Stimulated activated CD4-positive, alpha-beta T cell treated with anti-CD3 and anti-CD28 coated beads, Interleukin-12 subunit alpha, Interleukin-12 subunit beta, amount 100 ng/mL, for 48 hours (primary cell): Measurements from ENCODE around the gene TFCP2.

ENCODE experiments used
- DNase-seq, 3 donors: peaks; one replicate each; pipeline ENCODE4 v3.0.0-alpha.2; 2020; ENCODE audit warnings: low read depth in 2 of 3, low spot score in 1 of 3

The TFCP2 gene

DNA sequence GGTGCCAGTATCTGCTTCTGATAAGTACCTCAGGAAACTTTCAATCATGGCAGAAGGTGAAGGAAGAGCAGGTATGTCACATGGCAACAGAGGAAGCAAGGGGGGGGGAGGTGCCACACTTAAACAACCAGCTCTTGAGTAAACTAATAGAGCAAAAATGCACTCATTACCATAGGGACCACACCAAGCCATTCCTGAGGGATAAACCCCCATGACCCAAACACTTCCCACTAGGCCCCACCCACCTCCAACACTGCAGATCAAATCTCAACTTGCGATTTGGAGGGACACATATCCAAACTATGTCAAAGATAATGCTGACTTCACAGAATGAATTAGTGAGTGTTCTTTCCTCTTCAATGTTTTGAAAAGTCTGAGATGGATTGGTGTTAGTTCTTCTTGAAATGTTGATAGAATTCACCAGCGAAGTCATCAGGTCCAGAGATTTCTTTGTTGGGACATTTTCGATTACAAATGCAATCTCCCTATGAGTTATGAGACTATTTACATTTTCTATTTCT is 16.6 kb downstream of the TFCP2 start:
- DNase-seq, result no peak

DNA sequence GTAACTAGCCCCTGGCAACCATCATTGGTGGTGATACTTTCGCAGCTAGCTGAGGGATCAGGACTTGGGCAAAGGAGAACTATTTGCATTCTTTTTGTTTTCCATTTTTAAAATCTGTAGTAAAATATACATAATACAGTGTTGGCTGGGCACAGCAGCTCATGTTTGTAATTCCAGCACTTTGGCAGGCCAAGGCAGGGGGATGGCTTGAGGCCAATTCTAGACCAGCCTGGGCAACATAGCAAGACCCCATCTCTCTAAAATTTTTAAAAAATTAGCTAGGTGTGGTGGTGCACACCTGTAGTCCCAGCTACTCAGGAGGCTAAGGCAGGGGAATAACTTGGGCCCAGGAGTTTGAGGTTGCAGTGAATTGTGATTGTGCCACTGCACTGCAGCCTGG is 20.0 kb downstream of the TFCP2 start:
- no peak for DNase-seq

GRCh38 chr12:51150777-51151176 is 22.2 kb downstream of the TFCP2 start:
- DNase-seq, result no peak

GRCh38 chr12:51147309-51147708 is 25.6 kb downstream of the TFCP2 start:
- no peak for DNase-seq

DNA sequence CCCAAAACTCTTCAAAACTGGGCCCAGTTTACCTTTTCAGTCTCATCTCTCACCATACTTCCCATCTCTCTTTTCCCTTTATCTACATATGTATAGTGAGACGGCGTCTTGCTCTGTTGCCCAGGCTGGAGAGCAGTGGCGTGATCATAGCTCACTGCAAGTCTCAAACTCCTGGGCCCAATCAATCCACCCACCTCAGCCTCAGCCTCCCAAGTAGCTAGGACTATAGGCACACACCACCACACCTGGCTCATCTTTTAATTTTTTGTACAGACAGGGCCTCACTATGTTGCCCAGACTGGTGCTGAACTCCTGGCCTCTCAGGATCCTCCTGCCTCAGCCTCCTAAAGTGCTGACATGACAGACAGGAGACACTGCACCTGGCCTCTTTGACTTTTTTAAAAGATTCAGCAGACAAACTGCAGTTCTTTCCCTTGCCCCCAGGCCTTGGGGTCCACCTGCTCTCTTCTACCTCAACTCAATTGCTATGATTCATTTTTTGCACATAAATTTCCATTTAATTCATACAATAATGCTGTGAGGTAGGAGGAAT is 33.6 kb downstream of the TFCP2 start:
- no peak for DNase-seq

DNA sequence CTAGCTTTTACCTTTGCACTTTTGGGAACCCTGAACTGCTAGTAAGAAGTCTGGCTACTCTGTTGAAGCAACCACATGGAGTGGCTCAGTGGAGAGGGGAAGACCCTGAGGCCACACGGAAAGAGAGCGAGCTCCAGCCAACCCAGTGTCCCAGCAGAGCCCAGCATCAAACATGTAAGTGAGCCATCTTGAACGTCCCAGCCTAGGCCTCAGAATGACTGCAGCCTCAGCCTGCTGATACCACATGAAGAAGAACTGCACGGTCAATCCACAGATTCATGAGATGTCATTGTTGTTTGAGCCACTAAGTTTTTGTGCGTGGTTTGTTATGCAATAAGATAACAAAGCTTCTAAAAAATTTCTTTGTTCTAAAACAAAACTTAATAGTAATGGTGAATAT is 40.2 kb downstream of the TFCP2 start:
- DNase-seq, result no peak

GRCh38 chr12:51131745-51132521 is 41.0 kb downstream of the TFCP2 start:
- no peak for DNase-seq

- no peak for DNase-seq
Measured at GRCh38 chr12:51128919-51129318, 44.0 kb downstream of the TFCP2 start.

DNA sequence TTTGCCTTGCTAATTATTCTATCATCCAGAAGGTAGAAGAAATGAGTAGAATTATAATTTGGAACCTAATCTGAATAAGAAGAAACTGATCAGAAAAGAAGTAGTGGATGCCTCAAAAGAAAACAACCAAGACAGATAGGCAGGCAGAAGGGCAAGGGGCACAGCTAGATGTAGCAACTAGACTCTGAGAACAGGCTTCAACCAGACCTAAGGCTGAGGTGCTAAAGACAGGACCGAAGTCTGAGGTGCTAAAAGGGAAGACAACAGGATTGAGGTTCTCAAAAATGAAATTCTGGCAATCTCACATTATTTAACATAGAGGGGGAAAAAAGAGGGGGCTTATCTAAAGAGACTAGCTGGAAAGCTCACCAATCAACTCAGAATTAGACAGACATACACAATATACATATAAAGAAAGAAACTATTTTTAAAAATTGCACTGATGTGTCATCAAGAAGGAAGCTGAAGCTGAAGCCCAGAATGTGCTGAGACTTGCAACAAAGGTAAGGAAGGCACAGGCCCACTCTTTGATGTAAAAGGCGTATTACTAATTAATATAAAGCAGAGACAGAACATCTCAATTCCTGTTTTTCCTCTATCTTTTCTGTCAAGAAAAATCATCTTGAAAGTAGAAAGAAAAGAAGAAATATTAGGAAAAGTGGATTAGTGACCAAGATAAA is 45.7 kb downstream of the TFCP2 start:
- DNase-seq, result no peak

DNA sequence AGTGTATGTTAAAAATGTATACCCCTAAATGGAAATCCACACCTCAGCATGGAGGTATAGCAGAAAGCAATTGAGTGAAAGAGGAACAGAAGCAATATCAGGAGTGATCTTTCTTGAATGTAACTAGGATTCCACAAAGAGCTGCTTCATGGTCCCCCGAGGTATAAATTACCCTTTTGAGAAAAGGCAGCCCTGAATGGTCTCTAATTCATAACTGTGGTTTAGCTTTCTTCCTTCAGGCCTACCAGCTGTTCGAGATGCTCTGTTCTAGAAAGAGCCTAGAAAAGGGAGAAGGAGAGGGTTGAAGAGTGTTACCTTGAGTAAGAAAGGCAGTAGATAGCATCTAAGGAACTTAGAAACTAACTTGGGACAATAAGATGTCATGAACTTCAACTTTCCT is 46.6 kb downstream of the TFCP2 start:
- DNase-seq, result no peak

GRCh38 chr12:51124504-51124903 is 48.4 kb downstream of the TFCP2 start:
- DNase-seq, result no peak

GRCh38 chr12:51122844-51123243 is 50.1 kb downstream of the TFCP2 start:
- DNase-seq, result no peak

GRCh38 chr12:51118706-51119105 is 54.2 kb downstream of the TFCP2 start:
- DNase-seq, result no peak

GRCh38 chr12:51115533-51115932 is 57.4 kb downstream of the TFCP2 start:
- DNase-seq, result no peak

DNA sequence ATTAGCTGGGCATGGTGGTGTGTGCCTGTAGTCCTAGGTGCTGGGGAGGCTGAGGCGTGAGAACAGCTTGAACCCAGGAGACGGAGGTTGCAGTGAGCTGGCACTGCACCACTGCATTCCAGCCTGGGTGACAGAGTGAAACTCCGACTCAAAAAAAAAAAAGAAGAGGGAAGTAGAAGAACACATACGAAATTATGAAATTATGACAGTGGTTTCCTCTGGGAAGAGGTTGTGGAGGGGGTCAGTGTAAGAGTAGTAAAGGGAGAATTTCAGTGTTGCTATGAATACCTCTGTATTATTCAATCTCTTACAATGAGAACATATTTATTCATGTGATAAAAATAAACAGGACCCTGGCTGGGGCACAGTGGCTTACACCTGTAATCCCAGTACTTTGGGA is 64.8 kb downstream of the TFCP2 start:
- no peak for DNase-seq

DNA sequence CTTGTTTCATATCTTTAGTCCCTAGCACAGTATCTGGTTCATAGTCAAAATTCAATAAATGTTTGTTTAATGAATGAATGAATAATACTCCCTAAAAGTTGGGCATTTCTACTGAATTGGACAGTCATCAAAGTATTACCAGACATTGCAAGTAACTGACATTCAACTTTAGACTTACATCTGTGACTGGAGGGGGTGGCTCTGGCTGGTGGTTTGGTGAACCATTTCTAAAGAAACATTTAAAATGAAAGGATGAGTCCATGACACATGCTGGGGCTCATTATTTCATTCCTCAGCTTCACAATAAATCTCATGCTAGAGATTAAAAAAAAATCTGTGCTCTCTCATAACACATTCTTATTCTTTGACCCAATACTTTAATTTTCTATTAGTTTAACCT is 69.0 kb downstream of the TFCP2 start:
- no peak for DNase-seq

DNA sequence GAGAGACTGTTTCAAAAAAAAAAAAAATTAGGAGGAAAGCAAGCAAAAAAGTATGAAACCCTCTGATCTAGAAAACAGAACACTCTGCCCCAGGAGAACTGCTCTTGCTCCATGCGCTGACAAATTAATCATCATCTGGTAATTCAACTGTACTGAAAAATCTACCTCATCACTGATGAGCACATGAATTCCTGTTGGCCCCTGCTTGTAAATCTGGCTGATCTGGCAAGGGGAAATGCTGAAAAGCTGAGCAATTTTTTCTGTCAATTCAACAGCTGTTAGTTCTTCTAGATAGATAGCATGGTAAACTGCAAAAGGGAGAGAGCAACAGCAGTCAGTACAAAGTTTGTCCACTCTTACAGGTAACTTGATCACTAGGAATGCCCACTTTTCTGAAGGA is 74.3 kb downstream of the TFCP2 start:
- DNase-seq, result no peak

DNA sequence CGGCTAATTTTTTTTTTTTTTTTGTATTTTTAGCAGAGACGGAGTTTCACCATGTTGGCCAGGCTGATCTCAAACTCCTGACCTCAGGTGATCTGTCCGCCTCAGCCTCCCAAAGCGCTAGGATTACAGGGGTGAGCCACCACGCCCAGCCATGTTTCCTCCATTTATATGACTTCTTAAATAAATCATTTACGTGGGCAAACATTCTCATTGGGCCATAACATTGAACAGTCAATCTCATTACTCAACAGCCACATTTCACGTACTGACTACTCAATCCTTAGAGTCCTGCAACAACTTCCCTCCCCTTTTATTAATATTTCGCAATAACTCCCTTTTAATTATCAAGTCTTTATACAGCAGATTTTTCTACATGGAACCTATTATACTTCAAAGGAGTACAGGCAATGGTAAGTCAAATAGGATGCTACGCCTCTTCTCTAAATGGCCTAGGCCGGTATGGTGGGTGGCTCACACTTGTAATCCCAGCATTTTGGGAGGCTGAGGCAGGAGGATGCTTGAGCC is 82.2 kb downstream of the TFCP2 start:
- DNase-seq, result no peak

DNA sequence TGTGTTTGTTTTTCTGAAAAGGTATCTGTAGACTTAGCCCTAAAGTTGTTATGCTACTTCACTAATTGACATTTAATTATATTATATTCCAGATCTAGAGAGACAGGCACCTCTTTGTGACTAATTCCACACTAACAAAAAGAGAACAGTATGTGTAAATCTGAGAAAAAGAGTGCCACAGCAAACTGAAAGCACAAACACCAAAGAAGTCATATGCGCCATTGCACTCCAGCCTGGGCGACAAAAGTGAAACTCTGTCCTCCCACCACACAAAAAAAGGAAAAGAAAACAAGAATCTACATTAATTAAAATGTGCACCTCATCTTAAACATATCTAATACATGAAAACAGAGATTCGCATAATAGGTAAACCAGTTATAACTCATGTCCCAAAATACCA is 85.1 kb downstream of the TFCP2 start:
- DNase-seq, result peak; percentile 11 to 15 (median 14)

DNA sequence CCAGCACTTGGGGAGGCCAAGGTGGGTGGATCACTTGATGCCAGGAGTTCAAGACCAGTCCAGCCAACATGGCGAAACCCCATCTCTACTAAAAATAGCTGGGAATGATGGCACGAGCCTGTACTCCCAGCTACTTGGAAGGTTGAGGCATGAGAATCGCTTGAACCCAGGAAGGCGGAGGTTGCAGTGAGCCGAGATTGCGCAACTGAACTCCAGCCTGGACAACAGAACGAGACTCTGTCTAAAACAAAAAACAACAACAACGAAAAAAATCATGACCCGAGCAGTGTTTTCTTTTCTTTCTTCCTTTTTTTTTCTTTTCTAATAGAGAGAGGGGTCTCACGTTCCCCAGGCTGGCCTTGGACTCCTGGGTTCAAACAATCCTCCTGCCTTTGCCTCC is 86.0 kb downstream of the TFCP2 start:
- no peak for DNase-seq

DNA sequence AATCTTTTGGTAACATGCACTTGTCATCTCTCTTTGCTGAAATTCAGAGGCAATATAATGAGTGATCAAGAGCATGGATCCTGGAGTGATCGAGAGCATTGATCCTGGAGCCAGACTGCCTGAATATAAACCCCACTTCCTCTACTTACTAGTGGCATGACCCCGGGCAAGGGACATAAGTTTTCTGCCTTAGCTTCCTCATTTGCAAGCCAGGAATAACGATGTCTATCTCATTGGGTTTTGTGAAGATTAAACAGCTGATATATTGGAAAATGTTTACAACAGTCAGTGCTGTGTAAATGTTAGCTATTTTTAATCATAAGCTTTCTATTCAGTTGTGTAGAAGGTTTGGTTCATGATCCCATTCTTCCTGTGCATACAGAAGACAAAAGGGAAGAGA is 87.2 kb downstream of the TFCP2 start:
- no peak for DNase-seq
